ENCODE results near the gene CDK6.

- TF ChIP-seq EZH2phosphoT487 (IDR thresholded peaks at IDR 0.05; ENCODE audit: insufficient read depth, low read depth), result no peak
- TF ChIP-seq EZH2 (IDR thresholded peaks at IDR 0.05; ENCODE audit: insufficient read depth, poor library complexity, severe bottlenecking), result no peak
Measured at GRCh38 chr7:92650391-92650790, 186.0 kb downstream of the CDK6 start.

Data from GM23248 (cell line).